Measurements from ENCODE around the gene RPS4Y2. TPM values are rescaled to one million over a fixed set of nuclear protein-coding genes. Genes with fewer than 3 reads are reported as not detected.

The RPS4Y2 gene
- total and polyA plus RNA-seq, 4 donors = not detected

GRCh38 chrY:20814794-20815193, 58.9 kb downstream of the RPS4Y2 start:
- no peaks in the 10 kb centered on the region for H3K9me3 ChIP-seq (ENCODE audit: control insufficient read depth in 4 of 4, low read length in 3 of 4)
- no peak overlapping the region for H3K4me3 ChIP-seq (ENCODE audit: low read depth in 1 of 3, low read length in 3 of 3)
- WGBS = 79% methylated on average over 1 of the region's 1 CpG
- TF ChIP-seq RAD21 (IDR thresholded peaks at IDR 0.05) = no peak
- TF ChIP-seq TAF1 (conservative IDR thresholded peaks at IDR 0.05) = no peak
- no peak for TF ChIP-seq EGR1 (IDR thresholded peaks at IDR 0.05; ENCODE audit: low read depth in 2 of 2)
- TF ChIP-seq HNF4A (conservative IDR thresholded peaks at IDR 0.05) = no peak
- TF ChIP-seq RXRA (IDR thresholded peaks at IDR 0.05) = no peak
- no peak for TF ChIP-seq JUND (IDR thresholded peaks at IDR 0.05)
- TF ChIP-seq, protein P1, sequence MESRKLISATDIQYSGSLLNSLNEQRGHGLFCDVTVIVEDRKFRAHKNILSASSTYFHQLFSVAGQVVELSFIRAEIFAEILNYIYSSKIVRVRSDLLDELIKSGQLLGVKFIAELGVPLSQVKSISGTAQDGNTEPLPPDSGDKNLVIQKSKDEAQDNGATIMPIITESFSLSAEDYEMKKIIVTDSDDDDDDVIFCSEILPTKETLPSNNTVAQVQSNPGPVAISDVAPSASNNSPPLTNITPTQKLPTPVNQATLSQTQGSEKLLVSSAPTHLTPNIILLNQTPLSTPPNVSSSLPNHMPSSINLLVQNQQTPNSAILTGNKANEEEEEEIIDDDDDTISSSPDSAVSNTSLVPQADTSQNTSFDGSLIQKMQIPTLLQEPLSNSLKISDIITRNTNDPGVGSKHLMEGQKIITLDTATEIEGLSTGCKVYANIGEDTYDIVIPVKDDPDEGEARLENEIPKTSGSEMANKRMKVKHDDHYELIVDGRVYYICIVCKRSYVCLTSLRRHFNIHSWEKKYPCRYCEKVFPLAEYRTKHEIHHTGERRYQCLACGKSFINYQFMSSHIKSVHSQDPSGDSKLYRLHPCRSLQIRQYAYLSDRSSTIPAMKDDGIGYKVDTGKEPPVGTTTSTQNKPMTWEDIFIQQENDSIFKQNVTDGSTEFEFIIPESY (IDR thresholded peaks at IDR 0.05) = no peak
- TF ChIP-seq, protein P2, sequence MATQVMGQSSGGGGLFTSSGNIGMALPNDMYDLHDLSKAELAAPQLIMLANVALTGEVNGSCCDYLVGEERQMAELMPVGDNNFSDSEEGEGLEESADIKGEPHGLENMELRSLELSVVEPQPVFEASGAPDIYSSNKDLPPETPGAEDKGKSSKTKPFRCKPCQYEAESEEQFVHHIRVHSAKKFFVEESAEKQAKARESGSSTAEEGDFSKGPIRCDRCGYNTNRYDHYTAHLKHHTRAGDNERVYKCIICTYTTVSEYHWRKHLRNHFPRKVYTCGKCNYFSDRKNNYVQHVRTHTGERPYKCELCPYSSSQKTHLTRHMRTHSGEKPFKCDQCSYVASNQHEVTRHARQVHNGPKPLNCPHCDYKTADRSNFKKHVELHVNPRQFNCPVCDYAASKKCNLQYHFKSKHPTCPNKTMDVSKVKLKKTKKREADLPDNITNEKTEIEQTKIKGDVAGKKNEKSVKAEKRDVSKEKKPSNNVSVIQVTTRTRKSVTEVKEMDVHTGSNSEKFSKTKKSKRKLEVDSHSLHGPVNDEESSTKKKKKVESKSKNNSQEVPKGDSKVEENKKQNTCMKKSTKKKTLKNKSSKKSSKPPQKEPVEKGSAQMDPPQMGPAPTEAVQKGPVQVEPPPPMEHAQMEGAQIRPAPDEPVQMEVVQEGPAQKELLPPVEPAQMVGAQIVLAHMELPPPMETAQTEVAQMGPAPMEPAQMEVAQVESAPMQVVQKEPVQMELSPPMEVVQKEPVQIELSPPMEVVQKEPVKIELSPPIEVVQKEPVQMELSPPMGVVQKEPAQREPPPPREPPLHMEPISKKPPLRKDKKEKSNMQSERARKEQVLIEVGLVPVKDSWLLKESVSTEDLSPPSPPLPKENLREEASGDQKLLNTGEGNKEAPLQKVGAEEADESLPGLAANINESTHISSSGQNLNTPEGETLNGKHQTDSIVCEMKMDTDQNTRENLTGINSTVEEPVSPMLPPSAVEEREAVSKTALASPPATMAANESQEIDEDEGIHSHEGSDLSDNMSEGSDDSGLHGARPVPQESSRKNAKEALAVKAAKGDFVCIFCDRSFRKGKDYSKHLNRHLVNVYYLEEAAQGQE (IDR thresholded peaks at IDR 0.05) = no peak
- TF ChIP-seq SP1 (IDR thresholded peaks at IDR 0.05) = no peak
- TF ChIP-seq, protein P3, sequence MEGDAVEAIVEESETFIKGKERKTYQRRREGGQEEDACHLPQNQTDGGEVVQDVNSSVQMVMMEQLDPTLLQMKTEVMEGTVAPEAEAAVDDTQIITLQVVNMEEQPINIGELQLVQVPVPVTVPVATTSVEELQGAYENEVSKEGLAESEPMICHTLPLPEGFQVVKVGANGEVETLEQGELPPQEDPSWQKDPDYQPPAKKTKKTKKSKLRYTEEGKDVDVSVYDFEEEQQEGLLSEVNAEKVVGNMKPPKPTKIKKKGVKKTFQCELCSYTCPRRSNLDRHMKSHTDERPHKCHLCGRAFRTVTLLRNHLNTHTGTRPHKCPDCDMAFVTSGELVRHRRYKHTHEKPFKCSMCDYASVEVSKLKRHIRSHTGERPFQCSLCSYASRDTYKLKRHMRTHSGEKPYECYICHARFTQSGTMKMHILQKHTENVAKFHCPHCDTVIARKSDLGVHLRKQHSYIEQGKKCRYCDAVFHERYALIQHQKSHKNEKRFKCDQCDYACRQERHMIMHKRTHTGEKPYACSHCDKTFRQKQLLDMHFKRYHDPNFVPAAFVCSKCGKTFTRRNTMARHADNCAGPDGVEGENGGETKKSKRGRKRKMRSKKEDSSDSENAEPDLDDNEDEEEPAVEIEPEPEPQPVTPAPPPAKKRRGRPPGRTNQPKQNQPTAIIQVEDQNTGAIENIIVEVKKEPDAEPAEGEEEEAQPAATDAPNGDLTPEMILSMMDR (IDR thresholded peaks at IDR 0.05; ENCODE audit: low read depth, low read length, missing input control) = no peak
- TF ChIP-seq HNF4G (IDR thresholded peaks at IDR 0.05) = no peak
- TF ChIP-seq YY1 (IDR thresholded peaks at IDR 0.05) = no peak
- no peaks in the 10 kb centered on the region for H3K36me3 ChIP-seq (ENCODE audit: control insufficient read depth in 4 of 4, insufficient read depth in 3 of 4, low read depth in 1 of 4, low read length in 3 of 4)
- no peaks in the 10 kb centered on the region for H3K4me1 ChIP-seq (ENCODE audit: control insufficient read depth in 4 of 4, insufficient read depth in 4 of 4, low read length in 3 of 4)
- no peak overlapping the region for H3K27ac ChIP-seq (ENCODE audit: low read depth in 1 of 2, low read length in 2 of 2)
- H3K27me3 ChIP-seq (ENCODE audit: control insufficient read depth in 4 of 4, insufficient read depth in 4 of 4, low read length in 3 of 4) = no peaks in the 10 kb centered on the region
- H3K9ac ChIP-seq (ENCODE audit: low read depth in 1 of 2, low read length in 2 of 2) = no peak overlapping the region
- no peak for DNase-seq (ENCODE audit: low spot score)

DNA sequence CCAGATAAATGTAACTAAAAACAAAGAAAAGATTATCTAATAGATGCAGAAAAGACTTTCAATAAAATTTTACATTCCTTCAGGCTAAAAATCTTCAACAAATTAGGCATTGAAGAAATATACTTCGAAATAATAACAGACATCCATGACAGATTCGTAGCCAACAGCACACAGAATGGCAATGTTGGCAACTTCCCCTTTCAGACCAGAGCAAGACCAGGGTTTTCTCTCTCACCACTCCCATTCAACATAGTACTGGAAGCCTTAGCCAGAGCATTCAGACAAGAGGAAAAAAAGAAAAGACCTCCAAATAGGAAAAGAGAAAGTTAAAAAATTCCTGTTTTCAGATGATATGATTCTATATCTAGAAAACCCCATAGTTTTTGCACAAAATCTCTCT, 61.2 kb downstream of the RPS4Y2 start:
- H3K4me1 ChIP-seq (ENCODE audit: control insufficient read depth in 4 of 4, insufficient read depth in 4 of 4, low read length in 3 of 4) = no peaks in the 10 kb centered on the region
- no peak overlapping the region for H3K27ac ChIP-seq (ENCODE audit: low read depth in 1 of 2, low read length in 2 of 2)
- H3K9me3 ChIP-seq (ENCODE audit: control insufficient read depth in 4 of 4, low read length in 3 of 4) = no peaks in the 10 kb centered on the region
- no peaks in the 10 kb centered on the region for H3K36me3 ChIP-seq (ENCODE audit: control insufficient read depth in 4 of 4, insufficient read depth in 3 of 4, low read depth in 1 of 4, low read length in 3 of 4)
- no peak overlapping the region for H3K4me3 ChIP-seq (ENCODE audit: low read depth in 1 of 3, low read length in 3 of 3)
- no peak for DNase-seq (ENCODE audit: low spot score)
- TF ChIP-seq NR2F2 (IDR thresholded peaks at IDR 0.05) (no peak), RXRA (IDR thresholded peaks at IDR 0.05) (no peak)
- TF ChIP-seq, protein P3 (IDR thresholded peaks at IDR 0.05; ENCODE audit: low read depth, low read length, missing input control) = no peak
- TF ChIP-seq, protein P2 (IDR thresholded peaks at IDR 0.05) = no peak
- TF ChIP-seq, protein P4, sequence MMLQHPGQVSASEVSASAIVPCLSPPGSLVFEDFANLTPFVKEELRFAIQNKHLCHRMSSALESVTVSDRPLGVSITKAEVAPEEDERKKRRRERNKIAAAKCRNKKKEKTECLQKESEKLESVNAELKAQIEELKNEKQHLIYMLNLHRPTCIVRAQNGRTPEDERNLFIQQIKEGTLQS (IDR thresholded peaks at IDR 0.05) = no peak
- no peak overlapping the region for H3K9ac ChIP-seq (ENCODE audit: low read depth in 1 of 2, low read length in 2 of 2)
- no peaks in the 10 kb centered on the region for H3K27me3 ChIP-seq (ENCODE audit: control insufficient read depth in 4 of 4, insufficient read depth in 4 of 4, low read length in 3 of 4)
- WGBS = 64% methylated on average over 2 of the region's 2 CpGs
